OCI-LY7 (cell line): ENCODE data around the gene ATMIN. TPM values are rescaled to one million over a fixed set of nuclear protein-coding genes. Genes with fewer than 3 reads are reported as not detected.

ENCODE experiments used
- BruUV-seq: library from RNA; stranded (reverse); fragments of 400-500 nt; replicated peaks from 2 replicates; lab custom pipeline; 2021; lab: Mats Ljungman, UMichigan
- CTCF ChIA-PET: fragments of 300-600 bp; sonication (Branson Sonifier 250); formaldehyde crosslinking; loops from one replicate; lab custom pipeline; 2022; ENCODE audit warnings: antibody characterized with exemption; ENCODE audit not compliant: unreplicated experiment; lab: Charles Lee
- POLR2A ChIA-PET: fragments of 300-600 bp; sonication (Branson Sonifier 250); formaldehyde crosslinking; loops from one replicate; lab custom pipeline; 2022; ENCODE audit warnings: antibody characterized with exemption; lab: Charles Lee
- DNase-seq: peaks from one replicate; pipeline ENCODE4 v3.0.0-alpha.2; 2015; ENCODE audit warnings: low spot score
- H2AFZ ChIP-seq: fragments of 200-600 bp; sonication (generic), shearing (Covaris generic); 2 replicates; pipeline ENCODE4 v1.6.1; 2014; ENCODE audit warnings: mild to moderate bottlenecking, antibody characterized with exemption, low read length, moderate library complexity
- H3K27ac ChIP-seq: fragments of 200-600 bp; sonication (generic); 2 replicates; pipeline ENCODE4 v1.5.1; 2014; ENCODE audit warnings: mixed run types, low read depth, mild to moderate bottlenecking, moderate library complexity, low read length, inconsistent platforms; ENCODE audit not compliant: poor library complexity, severe bottlenecking
- H3K36me3 ChIP-seq: fragments of 200-600 bp; sonication (generic); 2 replicates; pipeline ENCODE4 v1.6.1; 2014; ENCODE audit warnings: mild to moderate bottlenecking, antibody characterized with exemption, low read length, moderate library complexity, mixed read lengths; ENCODE audit not compliant: insufficient read depth
- H3K4me1 ChIP-seq: fragments of 200-600 bp; sonication (generic); 2 replicates; pipeline ENCODE4 v1.5.1; 2014; ENCODE audit warnings: mild to moderate bottlenecking, low read length; ENCODE audit not compliant: insufficient read depth, poor library complexity, severe bottlenecking
- H3K4me2 ChIP-seq: fragments of 200-600 bp; sonication (generic); 2 replicates; pipeline ENCODE4 v1.6.1; 2014; ENCODE audit warnings: mild to moderate bottlenecking, low read length
- H3K4me3 ChIP-seq: fragments of 200-600 bp; sonication (generic); 2 replicates; pipeline ENCODE4 v1.5.1; 2014; ENCODE audit warnings: mild to moderate bottlenecking, low read depth, low read length; ENCODE audit not compliant: poor library complexity, severe bottlenecking
- H3K79me2 ChIP-seq: fragments of 200-600 bp; sonication (generic); 2 replicates; pipeline ENCODE4 v1.6.1; 2016; ENCODE audit warnings: low read depth, mild to moderate bottlenecking, low read length, moderate library complexity, mixed read lengths; ENCODE audit not compliant: insufficient read depth
- H3K9me2 ChIP-seq: fragments of 200-600 bp; sonication (generic); 2 replicates; pipeline ENCODE4 v1.6.1; 2016; ENCODE audit warnings: mild to moderate bottlenecking, low read length, mixed read lengths; ENCODE audit not compliant: insufficient read depth
- H3K9me3 ChIP-seq: fragments of 200-600 bp; sonication (generic); 2 replicates; pipeline ENCODE4 v1.6.1; 2014; ENCODE audit warnings: mild to moderate bottlenecking, mixed run types, low read length, mixed read lengths
- H4K20me1 ChIP-seq: fragments of 200-600 bp; sonication (generic); 2 replicates; pipeline ENCODE4 v1.6.1; 2014; ENCODE audit warnings: mild to moderate bottlenecking, antibody characterized with exemption, low read length, moderate library complexity, mixed read lengths; ENCODE audit not compliant: insufficient read depth
- CTCF ChIP-seq: fragments of 200-600 bp; sonication (generic); conservative IDR thresholded peaks from 2 replicates; pipeline ENCODE4 v1.5.1; 2014; ENCODE audit warnings: mild to moderate bottlenecking, antibody characterized with exemption, low read length, moderate library complexity, mixed read lengths
- EZH2phosphoT487 ChIP-seq: fragments of 200-600 bp; sonication (generic); IDR thresholded peaks from 2 replicates; pipeline ENCODE4 v1.6.1; 2018; ENCODE audit warnings: low read depth, borderline replicate concordance, mild to moderate bottlenecking, mixed run types, antibody characterized with exemption, low read length, moderate library complexity, mixed read lengths
- intact Hi-C: fragments of 100-400 bp; cut with micrococcal nuclease; formaldehyde crosslinking; loops from one replicate; pipeline ENCODE4 v1.10.0; 2022; ENCODE audit not compliant: unreplicated experiment
- total RNA-seq, 2 experiments: library from RNA; depleted of rRNA in 1 of 2; stranded (reverse); fragments of >200 nt in 1 of 2; shearing (Covaris generic) in 1 of 2; gene quantifications; 2 replicates each; pipeline ENCODE4 v1.2.3, GENCODE V29; 2014 to 2022

Gene ATMIN
- total RNA-seq, 2 experiments from 2014 or later = 15.0 to 23.7 TPM

- intact Hi-C loops = no loop called here
- Histone ChIP-seq H3K36me3 (no peaks in the 10 kb centered on the region), H3K4me3 (no peak overlapping the region), H4K20me1 (no peaks in the 10 kb centered on the region), H3K4me2 (no peak overlapping the region), H3K9me2 (no peaks in the 10 kb centered on the region), H2AFZ (no peak overlapping the region), H3K4me1 (peaks cover 15% of the 10 kb centered on the region), H3K9me3 (no peaks in the 10 kb centered on the region), H3K79me2 (no peaks in the 10 kb centered on the region), H3K27ac (no peak overlapping the region)
- no peak for TF ChIP-seq CTCF
- no peak for TF ChIP-seq EZH2phosphoT487
- no TSS peak for BruUV-seq
- ChIA-PET POLR2A (interaction anchor here (0.6 to 1.2 kb wide), 6 partner anchors 8 to 939 kb away, joined by 3 to 6 read pairs (median 3); no protein-coding TSS in a partner anchor), CTCF (no interaction called here)
- DNase-seq = no peak
Observed at GRCh38 chr16:81073560-81074330, 38.1 kb downstream of the ATMIN start.

GRCh38 chr16:81076566-81077075 is 41.0 kb downstream of the ATMIN start:
- intact Hi-C loops = loop anchor here (1.0 to 5.0 kb wide), 3 partner anchors 40 to 661 kb away; partner anchors contain the start of gene CMC2
- H4K20me1 ChIP-seq = no peaks in the 10 kb centered on the region
- H3K4me1 ChIP-seq = peaks cover 15% of the 10 kb centered on the region
- TF ChIP-seq EZH2phosphoT487 (no peak), CTCF (no peak)
- H3K9me3 ChIP-seq = no peaks in the 10 kb centered on the region
- peaks cover 9% of the 10 kb centered on the region for H3K36me3 ChIP-seq
- BruUV-seq = no TSS peak
- H3K4me3 ChIP-seq = peak overlapping the region; percentile 74
- ChIA-PET CTCF (interaction anchor here (1.0 kb wide), 1 partner anchor 16 kb away, joined by 4 read pairs; no protein-coding TSS in a partner anchor), POLR2A (interaction anchor here (0.6 to 1.8 kb wide), 10 partner anchors 10 to 1920 kb away, joined by 3 to 10 read pairs (median 4); no protein-coding TSS in a partner anchor)
- H2AFZ ChIP-seq = peak overlapping the region; percentile 73
- H3K27ac ChIP-seq = peak overlapping the region; percentile 81
- no peaks in the 10 kb centered on the region for H3K9me2 ChIP-seq
- peak overlapping the region; percentile 79 for H3K4me2 ChIP-seq
- peak; percentile 86 for DNase-seq
- H3K79me2 ChIP-seq = no peaks in the 10 kb centered on the region
